Ectodermal cell (in vitro differentiated cells): ENCODE measurements around the gene PSMB1.
"Not testable (repeated sequence)": the region's sequence is repeated elsewhere in the genome, so short reads cannot be mapped to it uniquely, and the experiment has no call there.

ENCODE experiments used
- H3K27ac ChIP-seq: 2 replicates; pipeline ENCODE4 v1.7.0; 2013; ENCODE audit warnings: mild to moderate bottlenecking, low read depth, low read length; ENCODE audit not compliant: insufficient read depth, poor library complexity, severe bottlenecking
- H3K27me3 ChIP-seq: 2 replicates; pipeline ENCODE4 v1.7.0; 2013; ENCODE audit warnings: mild to moderate bottlenecking, low read length; ENCODE audit not compliant: insufficient read depth, control insufficient read depth, poor library complexity, severe bottlenecking
- H3K36me3 ChIP-seq: one replicate; pipeline ENCODE4 v1.7.0; 2013; ENCODE audit warnings: low read length; ENCODE audit not compliant: control insufficient read depth, insufficient read depth
- H3K4me1 ChIP-seq: one replicate; pipeline ENCODE4 v1.7.0; 2013; ENCODE audit warnings: low read length; ENCODE audit not compliant: control insufficient read depth, insufficient read depth
- H3K4me3 ChIP-seq: 2 replicates; pipeline ENCODE4 v1.7.0; 2013; ENCODE audit warnings: low read depth, low read length, control low read depth; ENCODE audit not compliant: insufficient read depth
- H3K9me3 ChIP-seq: 2 replicates; pipeline ENCODE4 v1.7.0; 2013; ENCODE audit warnings: mild to moderate bottlenecking, low read length, moderate library complexity; ENCODE audit not compliant: control insufficient read depth
- WGBS, 2 experiments: methylation state at CpG; one replicate each; pipeline ENCODE4 v1.1.7; 2013; ENCODE audit warnings: missing lambda C conversion rate in 2 of 2; 5-methylcytosine and 5-hydroxymethylcytosine counted together

Gene PSMB1

DNA sequence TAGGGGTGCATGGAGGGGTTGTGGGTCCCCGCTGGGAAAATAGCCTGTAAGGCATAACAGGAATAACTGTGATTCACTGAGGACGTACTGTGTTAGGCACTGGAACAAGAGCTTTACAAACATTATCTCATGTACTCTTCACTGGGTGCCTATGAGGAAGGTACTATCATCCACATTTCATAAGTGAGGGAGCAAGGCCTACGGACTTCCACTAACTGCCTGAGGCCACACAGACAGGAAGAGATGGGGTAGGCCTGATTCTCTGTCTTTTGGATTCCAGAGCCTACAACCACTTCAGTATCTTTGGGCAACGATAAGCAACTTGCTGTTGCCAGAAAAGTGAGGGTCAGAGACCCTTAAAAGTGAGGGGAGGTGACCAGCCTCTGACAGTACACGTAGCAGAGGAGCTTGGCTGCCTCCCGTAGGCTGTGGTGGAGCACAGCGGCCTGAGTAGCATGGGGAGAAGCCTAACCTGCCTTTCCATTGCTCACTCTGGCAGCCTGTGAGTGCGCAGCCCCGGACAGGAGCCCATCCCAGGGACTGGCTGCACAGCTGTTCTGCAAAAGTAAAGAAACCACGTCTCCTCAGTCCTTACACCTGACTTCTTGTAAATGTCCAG is 30.4 kb downstream of the PSMB1 start:
- H3K4me3 ChIP-seq: no peak overlapping the region
- H3K4me1 ChIP-seq: no peaks in the 10 kb centered on the region
- no peaks in the 10 kb centered on the region for H3K36me3 ChIP-seq
- no peaks in the 10 kb centered on the region for H3K27me3 ChIP-seq
- no peak overlapping the region for H3K27ac ChIP-seq
- H3K9me3 ChIP-seq: no peaks in the 10 kb centered on the region
- 72 to 73% methylated on average over 10 of the region's 10 CpGs for WGBS, 2 experiments

DNA sequence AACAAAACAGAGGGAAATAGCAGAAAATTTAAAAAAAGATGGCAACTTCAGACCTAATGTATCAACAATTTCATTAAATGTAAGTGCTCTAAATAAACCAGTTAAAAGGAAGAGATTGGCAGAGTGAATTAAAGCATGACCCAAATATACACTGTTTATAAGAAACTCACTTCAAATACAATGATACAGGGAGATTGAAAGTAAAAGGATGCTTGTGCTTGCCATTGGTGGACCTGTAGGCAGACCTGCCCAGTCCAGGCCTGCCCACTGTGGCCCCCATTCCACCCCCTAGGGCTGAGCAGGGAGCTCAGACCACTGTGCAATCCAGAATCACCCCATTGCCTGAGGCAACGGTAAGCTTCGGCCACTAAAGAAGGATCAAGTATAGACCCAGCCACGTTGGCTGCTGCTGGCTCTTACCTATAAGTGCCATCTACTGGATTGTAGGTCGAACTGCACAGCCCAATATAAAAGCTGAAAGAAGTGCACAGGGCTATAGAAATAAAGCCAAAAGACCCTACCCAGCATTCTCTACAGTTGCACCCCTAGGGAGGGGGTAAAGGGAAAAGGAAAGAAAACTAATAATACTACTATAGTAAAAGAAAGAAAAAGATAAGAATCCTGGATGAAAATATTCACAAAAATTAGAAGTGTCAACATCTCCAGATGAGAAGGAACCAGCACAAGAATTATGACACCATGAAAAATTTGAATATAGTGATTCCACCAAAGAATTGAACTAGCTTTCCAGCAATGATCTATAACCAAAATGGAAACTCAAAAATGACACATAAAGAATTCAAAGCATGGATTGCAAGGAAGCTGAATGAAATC is 36.1 kb downstream of the PSMB1 start:
- Histone ChIP-seq H3K4me3 (no peak overlapping the region), H3K27ac (no peak overlapping the region), H3K9me3 (no peaks in the 10 kb centered on the region), H3K36me3 (no peaks in the 10 kb centered on the region), H3K4me1 (no peaks in the 10 kb centered on the region), H3K27me3 (no peaks in the 10 kb centered on the region)
- 5 to 8% methylated on average over 4 of the region's 4 CpGs for WGBS, 2 experiments

DNA sequence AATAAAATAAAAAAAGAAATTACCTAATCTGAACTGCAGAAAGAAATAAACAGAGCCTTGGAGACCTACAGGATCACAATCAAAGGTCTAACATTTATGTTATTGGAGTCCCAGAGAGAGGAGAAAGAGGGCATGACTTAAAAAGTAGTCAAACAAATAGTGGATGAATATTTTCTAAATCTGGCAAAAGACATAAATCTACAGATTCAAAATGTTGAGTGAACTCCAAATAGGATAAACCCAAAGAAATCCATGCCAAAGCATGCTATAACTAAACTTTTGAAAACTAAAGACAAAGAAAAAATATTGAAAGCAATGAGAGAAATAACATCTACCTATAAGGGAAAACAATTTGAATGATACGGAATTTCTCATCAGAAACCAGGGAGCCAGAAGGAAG is 38.2 kb downstream of the PSMB1 start:
- no peaks in the 10 kb centered on the region for H3K4me1 ChIP-seq
- peaks cover under 1% of the 10 kb centered on the region for H3K27me3 ChIP-seq
- H3K4me3 ChIP-seq: no peak overlapping the region
- WGBS, 2 experiments: 100% methylated on average over 1 of the region's 1 CpG
- no peaks in the 10 kb centered on the region for H3K36me3 ChIP-seq
- no peak overlapping the region for H3K27ac ChIP-seq
- no peaks in the 10 kb centered on the region for H3K9me3 ChIP-seq

DNA sequence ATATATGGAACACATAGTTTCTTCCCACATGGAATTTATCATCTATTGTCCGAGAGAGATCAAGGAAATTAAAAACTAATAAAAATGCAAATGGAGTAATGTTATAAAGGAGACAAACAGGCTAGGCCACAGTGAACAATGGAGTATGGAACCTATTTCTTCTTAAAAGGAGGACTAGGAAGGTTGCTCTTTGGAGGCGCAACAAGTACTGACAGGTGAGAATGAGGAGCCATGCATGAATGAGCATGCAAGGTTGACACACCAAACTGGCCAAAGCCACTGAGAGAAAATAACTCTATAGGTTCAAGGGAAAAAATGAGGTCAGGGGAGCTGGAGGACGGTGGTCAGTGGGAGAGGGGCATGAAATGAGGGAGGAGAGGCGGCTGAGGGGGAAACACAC is 40.9 kb downstream of the PSMB1 start:
- Histone ChIP-seq H3K27me3 (peaks cover 5% of the 10 kb centered on the region), H3K27ac (no peak overlapping the region), H3K9me3 (no peaks in the 10 kb centered on the region), H3K4me3 (no peak overlapping the region), H3K4me1 (no peaks in the 10 kb centered on the region), H3K36me3 (no peaks in the 10 kb centered on the region)
- WGBS, 2 experiments: 94 to 97% methylated on average over 4 of the region's 4 CpGs

DNA sequence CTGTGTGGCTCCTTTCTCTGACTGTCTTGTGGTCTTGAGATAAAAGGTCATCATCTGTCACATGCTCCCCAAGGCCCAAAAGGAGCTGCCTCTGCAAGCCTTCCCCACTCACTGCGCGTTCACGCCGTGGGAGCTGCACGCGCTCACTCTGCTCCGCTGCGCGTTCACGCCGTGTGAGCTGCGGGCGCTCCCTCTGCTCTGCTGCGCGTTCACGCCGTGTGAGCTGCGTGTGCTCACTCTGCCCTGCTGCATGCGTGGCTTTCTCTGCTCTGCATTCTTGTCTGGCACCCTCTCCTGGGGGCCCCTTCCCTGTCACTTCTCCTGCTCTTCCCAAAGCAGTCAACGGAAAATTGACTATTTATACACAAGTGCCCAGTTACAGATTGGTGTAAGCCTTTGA is 42.5 kb downstream of the PSMB1 start:
- H3K9me3 ChIP-seq: no peaks in the 10 kb centered on the region
- H3K4me3 ChIP-seq: no peak overlapping the region
- 94 to 95% methylated on average over 20 of the region's 20 CpGs for WGBS, 2 experiments
- peaks cover 5% of the 10 kb centered on the region for H3K27me3 ChIP-seq
- no peaks in the 10 kb centered on the region for H3K36me3 ChIP-seq
- no peaks in the 10 kb centered on the region for H3K4me1 ChIP-seq
- no peak overlapping the region for H3K27ac ChIP-seq

DNA sequence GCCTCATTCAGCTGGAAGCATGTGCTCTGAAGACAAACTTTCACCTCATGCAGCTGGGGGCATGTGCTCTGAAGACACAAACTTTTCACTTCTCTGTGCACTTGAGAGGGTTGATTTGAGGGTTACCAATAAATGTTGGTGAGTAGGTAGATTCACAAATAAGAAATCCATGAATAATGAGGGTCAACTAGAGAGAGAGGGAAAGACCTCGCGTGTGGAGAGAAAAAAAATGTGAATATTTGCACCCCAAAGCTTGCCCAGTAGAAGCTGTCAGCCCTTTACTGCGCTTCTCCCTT is 43.4 kb downstream of the PSMB1 start:
- 87 to 95% methylated on average over 3 of the region's 3 CpGs for WGBS, 2 experiments
- Histone ChIP-seq H3K36me3 (no peaks in the 10 kb centered on the region), H3K9me3 (no peaks in the 10 kb centered on the region), H3K4me3 (no peak overlapping the region), H3K27me3 (peaks cover 5% of the 10 kb centered on the region), H3K27ac (no peak overlapping the region), H3K4me1 (no peaks in the 10 kb centered on the region)

DNA sequence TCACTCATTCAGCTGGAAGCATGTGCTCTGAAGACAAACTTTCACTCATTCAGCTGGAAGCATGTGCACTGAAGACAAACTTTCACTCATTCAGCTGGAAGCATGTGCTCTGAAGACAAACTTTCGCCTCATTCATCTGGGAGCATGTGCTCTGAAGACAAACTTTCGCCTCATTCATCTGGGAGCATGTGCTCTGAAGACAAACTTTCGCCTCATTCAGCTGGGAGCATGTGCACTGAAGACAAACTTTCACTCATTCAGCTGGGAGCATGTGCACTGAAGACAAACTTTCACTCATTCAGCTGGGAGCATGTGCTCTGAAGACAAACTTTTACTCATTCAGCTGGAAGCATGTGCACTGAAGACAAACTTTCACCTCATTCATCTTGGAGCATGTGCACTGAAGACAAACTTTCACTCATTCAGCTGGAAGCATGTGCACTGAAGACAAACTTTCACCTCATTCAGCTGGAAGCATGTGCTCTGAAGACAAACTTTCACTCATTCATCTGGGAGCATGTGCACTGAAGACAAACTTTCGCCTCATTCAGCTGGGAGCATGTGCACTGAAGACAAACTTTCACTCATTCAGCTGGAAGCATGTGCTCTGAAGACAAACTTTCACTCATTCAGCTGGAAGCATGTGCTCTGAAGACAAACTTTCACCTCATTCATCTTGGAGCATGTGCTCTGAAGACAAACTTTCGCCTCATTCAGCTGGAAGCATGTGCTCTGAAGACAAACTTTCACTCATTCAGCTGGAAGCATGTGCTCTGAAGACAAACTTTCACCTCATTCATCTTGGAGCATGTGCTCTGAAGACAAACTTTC is 44.0 kb downstream of the PSMB1 start:
- not testable (repeated sequence) for H3K4me1 ChIP-seq, H3K36me3 ChIP-seq, H3K9me3 ChIP-seq, H3K27me3 ChIP-seq, H3K27ac ChIP-seq, H3K4me3 ChIP-seq
- WGBS, 2 experiments: 91 to 92% methylated on average over 5 of the region's 5 CpGs

DNA sequence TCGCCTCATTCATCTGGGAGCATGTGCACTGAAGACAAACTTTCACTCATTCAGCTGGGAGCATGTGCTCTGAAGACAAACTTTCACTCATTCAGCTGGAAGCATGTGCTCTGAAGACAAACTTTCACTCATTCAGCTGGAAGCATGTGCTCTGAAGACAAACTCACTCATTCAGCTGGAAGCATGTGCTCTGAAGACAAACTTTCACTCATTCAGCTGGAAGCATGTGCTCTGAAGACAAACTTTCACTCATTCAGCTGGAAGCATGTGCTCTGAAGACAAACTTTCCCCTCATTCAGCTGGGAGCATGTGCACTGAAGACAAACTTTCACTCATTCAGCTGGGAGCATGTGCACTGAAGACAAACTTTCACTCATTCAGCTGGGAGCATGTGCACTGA is 44.8 kb downstream of the PSMB1 start:
- H3K9me3 ChIP-seq, H3K4me1 ChIP-seq, H3K4me3 ChIP-seq, H3K36me3 ChIP-seq, H3K27ac ChIP-seq, H3K27me3 ChIP-seq: not testable (repeated sequence)
- 100% methylated on average over 1 of the region's 1 CpG; no CpG with 5 or more reads in 1 of the 2 experiments for WGBS, 2 experiments

DNA sequence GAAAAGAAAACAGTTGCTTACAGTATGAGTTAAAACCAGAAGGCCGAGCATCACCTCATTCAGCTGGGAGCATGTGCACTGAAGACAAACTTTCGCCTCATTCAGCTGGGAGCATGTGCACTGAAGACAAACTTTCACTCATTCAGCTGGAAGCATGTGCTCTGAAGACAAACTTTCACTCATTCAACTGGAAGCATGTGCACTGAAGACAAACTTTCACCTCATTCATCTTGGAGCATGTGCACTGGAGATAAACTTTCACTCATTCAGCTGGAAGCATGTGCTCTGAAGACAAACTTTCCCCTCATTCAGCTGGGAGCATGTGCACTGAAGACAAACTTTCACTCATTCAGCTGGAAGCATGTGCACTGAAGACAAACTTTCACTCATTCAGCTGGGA is 45.4 kb downstream of the PSMB1 start:
- not testable (repeated sequence) for H3K27me3 ChIP-seq, H3K27ac ChIP-seq, H3K4me1 ChIP-seq, H3K9me3 ChIP-seq, H3K36me3 ChIP-seq, H3K4me3 ChIP-seq
- WGBS, 2 experiments: 82 to 97% methylated on average over 2 of the region's 2 CpGs

DNA sequence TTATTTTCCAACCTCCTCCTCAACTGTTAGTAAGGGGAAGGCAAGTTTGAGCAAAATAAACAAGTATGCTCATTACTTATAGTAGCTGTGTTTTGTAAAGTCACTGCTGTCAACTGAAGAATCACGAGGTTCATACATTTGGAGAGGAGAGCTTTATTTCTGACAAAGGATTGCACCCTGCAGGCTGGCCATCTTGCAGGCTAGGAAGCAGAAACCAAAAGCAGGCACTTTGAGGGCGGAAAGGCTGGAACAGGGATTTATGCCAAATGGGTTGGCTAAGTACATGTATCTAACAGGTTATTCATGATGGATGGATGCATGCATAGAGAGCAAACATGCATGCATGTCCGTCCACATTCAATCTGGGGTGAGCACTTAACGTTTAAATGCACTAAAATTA is 46.7 kb downstream of the PSMB1 start:
- WGBS, 2 experiments: 86 to 87% methylated on average over 4 of the region's 4 CpGs
- no peak overlapping the region for H3K4me3 ChIP-seq

More for the DNA sequence above, 46.7 kb downstream of the PSMB1 start:
- peaks cover 5% of the 10 kb centered on the region for H3K27me3 ChIP-seq
- no peak overlapping the region for H3K27ac ChIP-seq
- H3K36me3 ChIP-seq: no peaks in the 10 kb centered on the region
- H3K9me3 ChIP-seq: no peaks in the 10 kb centered on the region
- H3K4me1 ChIP-seq: no peaks in the 10 kb centered on the region
